Measurements from ENCODE around the gene EDN3.

- TF ChIP-seq TCF7L2 (IDR thresholded peaks at IDR 0.05; ENCODE audit: borderline replicate concordance, extremely low read depth, insufficient read depth, insufficient read length) (no peak), POLR2A (IDR thresholded peaks at IDR 0.05; ENCODE audit: borderline replicate concordance, extremely low read depth, insufficient read depth, insufficient read length) (no peak), CTCF (IDR thresholded peaks at IDR 0.05 in 2 of 3, conservative IDR thresholded peaks at IDR 0.05 in 1 of 3; ENCODE audit: borderline replicate concordance in 1 of 3, insufficient read depth in 1 of 3, low read depth in 2 of 3, low read length in 2 of 3) (no peak)
Observed at GRCh38 chr20:59342023-59342957, 41.9 kb downstream of the EDN3 start.

Data from HCT116 (cell line).